CD4-positive, CD25-positive, alpha-beta regulatory T cell (primary cell): ENCODE results near the gene ATAD5. TPM values are rescaled to one million over a fixed set of nuclear protein-coding genes. Genes with fewer than 3 reads are reported as not detected.

ENCODE experiments used
- ATAC-seq, 2 donors: fragments of 150-1000 bp; cut with Tn5 transposase; one replicate each; pipeline ENCODE4 v1.10.0; 2021; ENCODE audit warnings: low read depth in 2 of 2, moderate number of reproducible peaks in 2 of 2, moderate library complexity in 1 of 2
- DNase-seq, 3 donors: peaks; one replicate each; pipeline versions ENCODE4 v3.0.0 to v3.0.0-alpha.2; 2012 to 2022; ENCODE audit warnings: mixed read lengths in 1 of 3
- H3K27ac ChIP-seq: one replicate; pipeline ENCODE4 v1.7.0; 2013; ENCODE audit warnings: mild to moderate bottlenecking, low read length; ENCODE audit not compliant: insufficient read depth, poor library complexity, severe bottlenecking
- H3K27me3 ChIP-seq: one replicate; pipeline ENCODE4 v1.7.0; 2013; ENCODE audit warnings: low read length; ENCODE audit not compliant: control insufficient read depth, insufficient read depth
- H3K36me3 ChIP-seq: one replicate; pipeline ENCODE4 v1.7.0; 2013; ENCODE audit warnings: mild to moderate bottlenecking, low read length, moderate library complexity; ENCODE audit not compliant: control insufficient read depth, insufficient read depth
- H3K4me1 ChIP-seq: 2 replicates; pipeline ENCODE4 v1.7.0; 2013; ENCODE audit warnings: mild to moderate bottlenecking, low read length; ENCODE audit not compliant: insufficient read depth, control insufficient read depth, poor library complexity, severe bottlenecking
- H3K4me3 ChIP-seq: one replicate; pipeline ENCODE4 v1.7.0; 2013; ENCODE audit warnings: low read depth, mild to moderate bottlenecking, low read length, moderate library complexity
- H3K9me3 ChIP-seq, 2 experiments: 1 replicate in 1 of 2; 2 replicates in 1 of 2; pipeline ENCODE4 v1.7.0; 2013; ENCODE audit warnings: low read length in 2 of 2, mild to moderate bottlenecking in 1 of 2, moderate library complexity in 1 of 2; ENCODE audit not compliant: control insufficient read depth in 2 of 2
- H3K27ac Mint-ChIP-seq, 3 donors: one replicate each; pipeline ENCODE4 v1.8.0; 2020 to 2022; ENCODE audit warnings: mild to moderate bottlenecking in 3 of 3, mixed read lengths in 3 of 3, moderate library complexity in 2 of 3
- H3K27me3 Mint-ChIP-seq: one replicate; pipeline ENCODE4 v1.8.0; 2022; ENCODE audit warnings: mild to moderate bottlenecking, mixed read lengths
- H3K36me3 Mint-ChIP-seq: one replicate; pipeline ENCODE4 v1.8.0; 2020; ENCODE audit warnings: mixed read lengths
- H3K4me1 Mint-ChIP-seq, 4 donors: one replicate each; pipeline ENCODE4 v1.8.0; 2020 to 2022; ENCODE audit warnings: mixed read lengths in 4 of 4, mild to moderate bottlenecking in 1 of 4
- H3K4me3 Mint-ChIP-seq, 4 donors: one replicate each; pipeline ENCODE4 v1.8.0; 2020 to 2022; ENCODE audit warnings: mild to moderate bottlenecking in 4 of 4, mixed read lengths in 4 of 4, moderate library complexity in 3 of 4
- H3K9me3 Mint-ChIP-seq, 7 donors: one replicate each; pipeline ENCODE4 v1.8.0; 2020 to 2022; ENCODE audit warnings: mixed read lengths in 7 of 7, mild to moderate bottlenecking in 3 of 7, moderate library complexity in 2 of 7
- polyA plus RNA-seq, 4 donors: library from polyadenylated mRNA; unstranded; fragments of 300-500 nt; fragmentation: Illumina TruSeq; gene quantifications; one replicate each; pipeline ENCODE4 v1.2.3, GENCODE V29; 2021
- total RNA-seq: library from RNA; stranded (reverse); gene quantifications from one replicate; pipeline ENCODE4 v1.2.3, GENCODE V29; 2022

The ATAD5 gene
- total and polyA plus RNA-seq, 5 donors from 2014 or later = 0.72 to 5.7 (median 1.3) TPM

DNA sequence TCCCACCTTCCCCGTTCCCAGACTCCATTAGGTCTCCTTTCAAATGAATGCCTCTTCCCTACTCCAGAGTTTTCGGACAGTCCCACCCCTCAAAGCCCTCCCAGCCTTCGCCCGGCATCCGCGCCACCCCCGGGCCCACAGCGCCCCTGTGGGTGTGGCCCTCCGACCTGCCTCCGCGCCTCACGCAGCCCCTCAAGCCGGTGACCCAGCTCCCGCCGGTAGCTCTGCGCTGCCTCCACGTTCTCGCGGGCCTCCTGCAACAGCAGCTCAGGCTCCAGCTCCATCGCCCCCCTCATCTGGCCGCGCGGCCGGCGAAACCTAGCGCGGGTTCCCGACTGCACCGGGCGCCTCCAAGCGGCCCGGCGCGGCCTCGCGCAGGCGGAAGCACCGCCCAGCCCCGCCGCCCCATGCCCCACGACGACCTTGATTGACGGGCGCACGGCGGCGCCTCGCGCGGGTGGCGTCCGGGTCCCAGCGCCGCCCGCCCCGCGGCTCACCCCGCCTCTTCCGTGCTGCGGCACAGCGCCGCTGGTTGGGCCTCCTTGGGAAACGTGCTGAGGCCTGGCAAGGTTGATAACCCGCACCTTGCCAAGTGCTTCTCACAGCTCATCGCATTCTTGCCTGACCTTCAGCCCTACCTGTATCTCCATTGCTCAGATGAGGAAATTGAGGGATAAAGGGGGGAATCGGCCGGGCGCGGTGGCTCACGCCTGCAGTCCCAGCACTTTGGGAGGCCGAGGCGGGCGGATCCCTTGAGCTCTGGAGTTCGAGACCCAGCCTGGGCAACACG, 7.2 kb upstream of the ATAD5 start, which contains the start of gene CRLF3:
CRLF3 (minus strand) TSS at position 337 of the 790 bp plus-strand sequence; CDS start at position 296, 41 bp downstream.
- no peaks in the 10 kb centered on the region for H3K36me3 ChIP-seq
- H3K27ac ChIP-seq = peak within 1 kb of the TSS; percentile 78
- Mint-ChIP-seq H3K9me3 (no peaks in the 10 kb centered on the region), H3K4me3 (peak within 1 kb of the TSS; percentile 93 to 100 (median 96)), H3K4me1 (peaks cover 17 to 45% (median 33%) of the 10 kb centered on the region in 4 donors), H3K27ac (peak within 1 kb of the TSS; percentile 94 to 97 (median 96)), H3K36me3 (no peaks in the 10 kb centered on the region), H3K27me3 (no peaks in the 10 kb centered on the region)
- ATAC-seq (peak; percentile 94 to 98), DNase-seq (peak; percentile 84 to 95 (median 91))
- H3K4me1 ChIP-seq = peaks cover 43% of the 10 kb centered on the region
- no peaks in the 10 kb centered on the region for H3K9me3 ChIP-seq
- no peaks in the 10 kb centered on the region for H3K27me3 ChIP-seq
- H3K4me3 ChIP-seq = peak within 1 kb of the TSS; percentile 97

DNA sequence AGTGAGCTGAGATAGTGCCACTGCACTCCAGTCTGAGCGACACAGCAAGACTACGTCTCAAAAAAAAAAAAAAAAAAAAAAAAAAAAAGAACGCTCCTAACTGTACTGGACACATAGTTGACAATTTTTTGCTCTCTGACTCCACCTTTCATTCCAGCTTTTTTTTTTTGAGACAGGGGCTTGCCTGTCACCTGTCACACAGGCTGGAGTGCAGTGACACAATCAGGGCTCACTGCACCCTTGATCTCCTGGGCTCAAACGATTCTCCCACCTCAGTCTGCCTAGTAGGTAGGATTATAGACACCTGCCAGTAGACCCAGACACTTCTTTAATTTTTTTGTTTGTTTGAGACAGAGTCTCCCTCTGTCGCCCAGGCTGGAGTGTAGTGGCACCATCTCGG, 4.7 kb upstream of the ATAD5 start:
- no peak for ATAC-seq
- no peaks in the 10 kb centered on the region for H3K36me3 Mint-ChIP-seq
- Histone ChIP-seq H3K9me3 (no peaks in the 10 kb centered on the region), H3K4me1 (peaks cover 20% of the 10 kb centered on the region), H3K27ac (no peak overlapping the region), H3K27me3 (no peaks in the 10 kb centered on the region), H3K36me3 (no peaks in the 10 kb centered on the region), H3K4me3 (no peak overlapping the region)
- H3K9me3 Mint-ChIP-seq = no peaks in the 10 kb centered on the region
- H3K4me3 Mint-ChIP-seq = peak overlapping the region in 2 of 4 donors; percentile 5 to 100
- H3K27me3 Mint-ChIP-seq = no peaks in the 10 kb centered on the region
- no peak overlapping the region for H3K27ac Mint-ChIP-seq
- no peak for DNase-seq
- H3K4me1 Mint-ChIP-seq = peaks cover 6 to 35% (median 27%) of the 10 kb centered on the region in 4 donors

DNA sequence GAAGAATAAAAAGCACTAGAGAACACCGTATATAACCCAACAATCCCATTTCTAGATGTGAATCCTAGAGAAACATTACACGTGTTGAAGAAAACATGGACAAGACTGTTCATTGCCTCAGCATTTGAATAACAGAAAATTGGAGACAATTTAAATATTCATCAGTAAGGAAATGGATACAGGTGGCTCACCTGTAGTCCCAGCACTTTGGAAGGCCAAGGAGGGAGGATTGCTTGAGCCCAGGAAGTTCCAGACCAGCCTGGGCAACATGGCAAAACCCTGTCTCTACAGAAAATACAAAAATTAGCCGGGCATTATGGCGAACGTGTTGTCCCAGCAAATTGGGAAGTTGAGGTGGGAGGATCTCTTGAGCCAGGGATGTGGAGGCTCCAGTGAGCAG, 2.7 kb upstream of the ATAD5 start:
- Mint-ChIP-seq H3K27ac (peak overlapping the region in 1 of 3 donors; percentile 35), H3K4me1 (peaks cover 12 to 40% (median 23%) of the 10 kb centered on the region in 4 donors), H3K36me3 (no peaks in the 10 kb centered on the region), H3K4me3 (peak overlapping the region in 3 of 4 donors; percentile 57 to 81 (median 69)), H3K27me3 (peaks cover 6% of the 10 kb centered on the region), H3K9me3 (no peaks in the 10 kb centered on the region)
- Histone ChIP-seq H3K27me3 (no peaks in the 10 kb centered on the region), H3K27ac (no peak overlapping the region), H3K36me3 (no peaks in the 10 kb centered on the region), H3K9me3 (no peaks in the 10 kb centered on the region), H3K4me1 (peaks cover 23% of the 10 kb centered on the region), H3K4me3 (no peak overlapping the region)
- ATAC-seq (no peak), DNase-seq (no peak)

DNA sequence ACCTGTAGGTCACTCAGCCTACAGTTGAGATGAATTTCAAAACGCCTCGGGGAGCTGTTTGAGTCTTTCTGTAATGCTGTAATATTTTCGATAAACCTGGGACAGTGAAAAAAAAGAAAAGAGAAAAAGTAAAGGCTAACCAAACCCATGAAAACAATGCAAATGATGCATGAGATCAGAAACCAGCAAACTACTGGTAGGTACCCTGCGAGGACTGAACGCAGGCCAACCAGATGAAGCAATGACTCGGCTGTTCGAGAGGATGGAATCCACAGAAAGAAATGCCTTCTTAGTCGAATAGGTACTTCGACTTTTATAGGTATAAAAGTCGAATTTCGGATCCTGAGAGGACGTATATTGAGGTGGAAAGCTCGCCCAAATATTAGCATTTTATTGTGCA, 509 bp upstream of the ATAD5 start:
- DNase-seq = peak in 1 of 3 donors; percentile 54
- Mint-ChIP-seq H3K4me1 (peaks cover 13 to 36% (median 22%) of the 10 kb centered on the region in 4 donors), H3K27ac (peak overlapping the region; percentile 76 to 98 (median 96)), H3K9me3 (no peaks in the 10 kb centered on the region), H3K4me3 (peak overlapping the region; percentile 92 to 99 (median 99)), H3K27me3 (peaks cover 6% of the 10 kb centered on the region), H3K36me3 (no peaks in the 10 kb centered on the region)
- ATAC-seq = no peak
- Histone ChIP-seq H3K4me1 (peaks cover 10% of the 10 kb centered on the region), H3K27me3 (no peaks in the 10 kb centered on the region), H3K36me3 (no peaks in the 10 kb centered on the region), H3K4me3 (peak overlapping the region; percentile 91), H3K27ac (peak overlapping the region; percentile 49), H3K9me3 (no peaks in the 10 kb centered on the region)

DNA sequence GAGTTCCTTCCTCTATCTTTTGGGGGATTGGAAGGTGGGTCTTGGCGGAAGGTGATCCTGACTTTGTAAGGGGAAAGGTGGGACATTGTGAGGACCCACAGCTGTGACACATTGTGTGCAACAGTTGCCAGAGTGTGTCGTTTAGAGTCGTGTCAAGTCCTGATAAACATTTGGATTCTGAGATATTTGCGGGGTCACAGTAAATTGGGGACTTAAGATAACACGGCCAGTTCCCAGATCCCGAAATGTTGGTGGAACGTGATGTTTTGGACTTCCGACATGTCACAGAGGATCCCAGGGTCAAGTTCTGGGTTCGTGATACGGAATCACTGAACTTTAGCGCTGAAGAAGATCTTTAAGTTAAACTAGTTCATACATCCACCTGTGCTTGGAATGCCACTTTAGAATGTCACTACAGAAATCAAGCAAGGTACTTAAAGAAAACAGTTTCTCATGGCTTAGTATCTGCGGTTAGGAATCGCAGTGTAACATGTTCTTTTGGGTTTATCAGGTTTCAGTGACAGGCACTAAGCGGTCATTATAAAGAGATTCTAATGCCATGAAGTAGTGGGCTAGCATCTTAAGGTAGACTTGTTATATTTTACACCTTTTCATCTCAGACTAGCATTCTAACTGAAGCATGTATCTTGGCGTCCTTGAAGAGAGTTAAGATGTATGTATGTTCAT, 815 bp downstream of the ATAD5 start:
- ATAC-seq (no peak), DNase-seq (no peak)
- Histone ChIP-seq H3K36me3 (peaks cover 1% of the 10 kb centered on the region), H3K4me3 (peak overlapping the region; percentile 91), H3K27ac (peak overlapping the region; percentile 49), H3K9me3 (no peaks in the 10 kb centered on the region), H3K27me3 (no peaks in the 10 kb centered on the region), H3K4me1 (peaks cover 10% of the 10 kb centered on the region)
- Mint-ChIP-seq H3K27ac (peak overlapping the region; percentile 7 to 98 (median 96)), H3K4me3 (peak overlapping the region; percentile 92 to 99 (median 99)), H3K9me3 (no peaks in the 10 kb centered on the region), H3K36me3 (no peaks in the 10 kb centered on the region), H3K27me3 (peaks cover 6% of the 10 kb centered on the region), H3K4me1 (peaks cover 13 to 36% (median 21%) of the 10 kb centered on the region in 4 donors)

DNA sequence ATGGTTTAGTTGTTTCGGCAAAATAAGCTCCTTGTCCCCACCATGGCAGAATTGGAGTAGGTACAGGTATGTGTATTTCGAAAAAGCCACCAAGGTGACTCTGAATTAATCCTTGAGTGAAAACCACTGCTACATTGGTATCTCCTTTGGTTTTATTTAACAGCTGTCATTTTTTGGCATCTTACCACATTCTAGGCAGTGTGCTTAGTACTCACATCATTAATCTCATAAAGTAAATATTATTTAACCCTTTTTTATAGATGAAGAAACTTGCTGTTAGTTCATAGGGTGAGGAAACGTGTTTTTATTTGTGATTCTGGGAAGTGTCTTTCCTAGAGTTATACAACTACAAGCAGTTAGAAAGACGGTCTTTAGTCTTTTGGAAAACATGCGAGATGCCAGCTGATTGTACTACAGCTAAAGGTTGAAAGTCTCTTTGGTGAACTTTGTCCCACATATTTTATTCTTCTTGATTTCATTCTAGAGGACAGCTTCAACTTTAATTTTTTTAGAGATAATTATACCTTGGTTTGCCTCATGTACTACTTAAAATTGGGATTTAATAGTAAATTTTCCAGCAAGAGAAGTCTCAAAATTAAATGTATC, 6.5 kb downstream of the ATAD5 start:
- Histone ChIP-seq H3K36me3 (peaks cover 4% of the 10 kb centered on the region), H3K4me3 (no peak overlapping the region), H3K27me3 (no peaks in the 10 kb centered on the region), H3K4me1 (no peaks in the 10 kb centered on the region), H3K9me3 (no peaks in the 10 kb centered on the region), H3K27ac (no peak overlapping the region)
- DNase-seq = no peak
- ATAC-seq = no peak
- Mint-ChIP-seq H3K27me3 (no peaks in the 10 kb centered on the region), H3K27ac (peak overlapping the region in 1 of 3 donors; percentile 51), H3K4me3 (no peak overlapping the region), H3K4me1 (peaks cover 0 to 9% (median 4%) of the 10 kb centered on the region in 4 donors), H3K36me3 (peaks cover 13% of the 10 kb centered on the region), H3K9me3 (no peaks in the 10 kb centered on the region)

DNA sequence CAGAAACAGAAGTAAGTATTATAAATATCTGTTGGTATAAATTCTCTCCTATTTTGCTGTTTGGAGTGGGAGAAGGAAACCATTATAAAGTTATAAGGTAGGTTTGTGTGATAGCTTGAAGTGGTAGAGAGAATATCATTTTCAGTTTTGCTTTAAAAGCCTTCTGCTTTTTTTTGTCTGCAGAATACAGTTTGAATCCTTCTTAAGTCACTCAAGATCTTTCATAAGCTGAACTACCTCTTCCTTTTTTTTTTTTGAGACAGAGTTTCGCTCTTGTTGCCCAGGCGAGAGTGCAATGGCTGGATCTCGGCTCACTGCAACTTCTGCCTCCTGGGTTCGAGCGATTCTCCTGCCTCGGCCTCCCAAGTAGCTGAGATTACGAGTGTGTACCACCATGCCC, 9.0 kb downstream of the ATAD5 start:
- Mint-ChIP-seq H3K9me3 (no peaks in the 10 kb centered on the region), H3K27me3 (no peaks in the 10 kb centered on the region), H3K4me3 (peak overlapping the region in 1 of 4 donors; percentile 61), H3K27ac (peak overlapping the region in 1 of 3 donors; percentile 22), H3K4me1 (peaks cover 0 to 12% (median 1%) of the 10 kb centered on the region in 4 donors), H3K36me3 (peaks cover 13% of the 10 kb centered on the region)
- DNase-seq (no peak), ATAC-seq (no peak)
- H3K4me1 ChIP-seq = no peaks in the 10 kb centered on the region
- no peaks in the 10 kb centered on the region for H3K9me3 ChIP-seq
- H3K27ac ChIP-seq = no peak overlapping the region
- no peak overlapping the region for H3K4me3 ChIP-seq
- H3K36me3 ChIP-seq = peaks cover 4% of the 10 kb centered on the region
- no peaks in the 10 kb centered on the region for H3K27me3 ChIP-seq
